ENCODE data around the gene IGF1R.

DNA sequence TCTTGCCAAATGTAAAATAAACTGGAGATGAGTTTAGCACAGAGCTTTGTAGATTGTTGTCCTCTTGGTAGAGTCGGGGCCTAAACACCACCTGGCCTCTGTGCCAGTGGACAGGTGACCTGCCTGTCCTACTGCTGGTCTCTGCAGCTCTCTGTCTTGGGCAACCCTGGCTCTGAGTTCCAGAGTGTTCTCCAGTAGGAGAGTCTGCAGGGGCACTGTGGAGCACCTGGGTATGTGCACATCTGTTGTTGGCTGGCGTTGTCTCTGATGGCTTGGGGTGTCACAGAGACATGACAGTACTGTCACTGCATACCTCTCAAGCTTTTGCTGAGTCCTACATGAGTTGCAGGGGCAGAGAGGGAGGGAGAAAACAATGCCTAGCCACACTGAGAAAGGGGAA lies 112.6 kb downstream of the IGF1R start:
- TF ChIP-seq, protein P1, sequence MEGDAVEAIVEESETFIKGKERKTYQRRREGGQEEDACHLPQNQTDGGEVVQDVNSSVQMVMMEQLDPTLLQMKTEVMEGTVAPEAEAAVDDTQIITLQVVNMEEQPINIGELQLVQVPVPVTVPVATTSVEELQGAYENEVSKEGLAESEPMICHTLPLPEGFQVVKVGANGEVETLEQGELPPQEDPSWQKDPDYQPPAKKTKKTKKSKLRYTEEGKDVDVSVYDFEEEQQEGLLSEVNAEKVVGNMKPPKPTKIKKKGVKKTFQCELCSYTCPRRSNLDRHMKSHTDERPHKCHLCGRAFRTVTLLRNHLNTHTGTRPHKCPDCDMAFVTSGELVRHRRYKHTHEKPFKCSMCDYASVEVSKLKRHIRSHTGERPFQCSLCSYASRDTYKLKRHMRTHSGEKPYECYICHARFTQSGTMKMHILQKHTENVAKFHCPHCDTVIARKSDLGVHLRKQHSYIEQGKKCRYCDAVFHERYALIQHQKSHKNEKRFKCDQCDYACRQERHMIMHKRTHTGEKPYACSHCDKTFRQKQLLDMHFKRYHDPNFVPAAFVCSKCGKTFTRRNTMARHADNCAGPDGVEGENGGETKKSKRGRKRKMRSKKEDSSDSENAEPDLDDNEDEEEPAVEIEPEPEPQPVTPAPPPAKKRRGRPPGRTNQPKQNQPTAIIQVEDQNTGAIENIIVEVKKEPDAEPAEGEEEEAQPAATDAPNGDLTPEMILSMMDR (conservative IDR thresholded peaks at IDR 0.05; ENCODE audit: low read depth, low read length), result no peak
- TF ChIP-seq EZH2 (IDR thresholded peaks at IDR 0.05; ENCODE audit: low read length, unreplicated experiment) (no peak), EZH2phosphoT487 (IDR thresholded peaks at IDR 0.05; ENCODE audit: borderline replicate concordance, low read length) (no peak)
